ENCODE data around the gene FGD4. TPM values are rescaled to one million over a fixed set of nuclear protein-coding genes. Genes with fewer than 3 reads are reported as not detected.

The FGD4 gene
- total and polyA plus RNA-seq, 9 of the 15 experiments (the other 6 are each of a cell fraction or from before 2014, with no cell fraction given), result 0.05 to 0.51 (median 0.27) TPM

DNA sequence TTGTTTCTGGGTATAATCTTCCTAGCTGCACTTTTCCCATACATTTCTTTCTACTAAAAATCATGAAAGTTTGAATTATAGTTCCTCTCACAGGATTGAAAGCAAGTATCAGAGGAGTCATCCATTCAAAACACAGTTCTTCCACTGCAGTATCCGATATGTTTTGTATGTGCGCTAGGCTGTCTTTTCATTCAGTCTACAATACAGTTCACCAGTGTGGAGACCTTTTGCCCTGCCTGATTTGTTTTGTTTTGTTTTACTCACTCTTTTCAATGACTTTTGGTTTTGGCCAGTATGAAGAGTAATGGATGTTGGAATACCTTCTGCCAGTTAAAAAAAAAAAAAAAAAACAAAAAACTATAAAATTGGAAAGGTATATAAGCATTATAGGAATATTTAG is 91.4 kb downstream of the FGD4 start (continued):
- no peak for TF ChIP-seq POLR2H (tag; IDR thresholded peaks at IDR 0.05; ENCODE audit: low read depth)
- TF ChIP-seq SETDB1 (IDR thresholded peaks at IDR 0.05; ENCODE audit: low read length), result no peak
- no peak for TF ChIP-seq PRMT5 (CRISPR knock-in tag; IDR thresholded peaks at IDR 0.05)

DNA sequence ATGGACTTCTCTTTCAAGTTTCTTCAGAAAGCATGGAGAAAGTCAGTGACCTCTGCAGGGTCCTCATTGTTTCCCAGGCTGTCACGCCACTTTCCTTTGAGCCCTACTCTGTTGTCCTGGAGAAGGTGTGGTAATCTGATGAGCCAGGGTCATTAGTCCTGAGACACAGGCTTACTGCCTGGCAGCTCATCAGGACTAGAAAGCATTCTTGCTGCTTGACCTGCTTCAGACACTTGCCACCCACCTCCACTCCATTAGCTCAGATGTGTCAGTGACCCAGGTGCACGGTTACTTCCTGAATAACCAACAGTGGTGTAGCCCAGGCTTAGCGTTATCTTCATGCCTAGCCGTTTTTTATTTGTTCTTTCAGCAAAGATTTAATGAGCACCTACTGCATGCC is 93.9 kb downstream of the FGD4 start:
- H3K9ac ChIP-seq (ENCODE audit: insufficient read depth in 1 of 2, low read depth in 2 of 2, low read length in 2 of 2), result no peak overlapping the region
- ChIA-PET CTCF (ENCODE audit: low intra/inter-chr PET ratio) (no interaction called here), POLR2A (interaction anchor here (0.6 kb wide), 1 partner anchor 117 kb away, joined by 5 read pairs; no protein-coding TSS in a partner anchor)
- H3K27me3 ChIP-seq (ENCODE audit: control insufficient read depth in 2 of 2, insufficient read depth in 2 of 2, low read length in 2 of 2), result peaks cover 4 to 5% of the 10 kb centered on the region in 2 experiments; a peak in 3 of 5 replicates
- H3K9me3 ChIP-seq (replicated peaks; ENCODE audit: control insufficient read depth, insufficient read depth, low read depth, low read length), result no peaks in the 10 kb centered on the region
- 2% methylated on average over 4 of the region's 4 CpGs for WGBS (ENCODE audit: insufficient coverage, low coverage, missing lambda C conversion rate)
- no peaks in the 10 kb centered on the region for H3K9me1 ChIP-seq (ENCODE audit: control insufficient read depth, insufficient read depth, low read length)
- intact Hi-C loops (cut with micrococcal nuclease) (no loop called here), in situ Hi-C loops (cut with MboI) (no loop called here)
- no peak overlapping the region for H3K4me3 ChIP-seq
- no peaks in the 10 kb centered on the region for H3K36me3 ChIP-seq (ENCODE audit: control insufficient read depth, insufficient read depth, low read length)
- no peak for ATAC-seq
- no peak overlapping the region for H3K4me2 ChIP-seq (ENCODE audit: insufficient read depth, low read length)
- H3K79me2 ChIP-seq (ENCODE audit: control insufficient read depth, insufficient read depth, low read length), result no peaks in the 10 kb centered on the region
- no peak overlapping the region for H3K27ac ChIP-seq (ENCODE audit: extremely low read depth, low read depth, low read length)
- no peak overlapping the region for H2AFZ ChIP-seq (ENCODE audit: low read depth, low read length)
- H4K20me1 ChIP-seq (replicated peaks; ENCODE audit: control insufficient read depth, insufficient read depth, low read length), result no peaks in the 10 kb centered on the region
- H3K4me1 ChIP-seq (replicated peaks in 1 of 2; ENCODE audit: control insufficient read depth in 2 of 2, insufficient read depth in 2 of 2, low read length in 2 of 2), result no peaks in the 10 kb centered on the region
- DNase-seq (ENCODE audit: extremely low read depth in 1 of 4, low spot score in 3 of 4), result no peak
- BruUV-seq (replicated peaks), result no TSS peak
- no peak for FAIRE-seq
- no peak for TF ChIP-seq ZNF263 (CRISPR knock-in tag; IDR thresholded peaks at IDR 0.05; ENCODE audit: borderline replicate concordance)
- TF ChIP-seq GTF2E2 (tag; IDR thresholded peaks at IDR 0.05), result no peak
- no peak for TF ChIP-seq KLF1 (tag; IDR thresholded peaks at IDR 0.05)
- TF ChIP-seq SNIP1 (IDR thresholded peaks at IDR 0.05; ENCODE audit: low read depth), result no peak
- no peak for TF ChIP-seq TEAD1 (CRISPR knock-in tag; IDR thresholded peaks at IDR 0.05)
- TF ChIP-seq, protein P1, sequence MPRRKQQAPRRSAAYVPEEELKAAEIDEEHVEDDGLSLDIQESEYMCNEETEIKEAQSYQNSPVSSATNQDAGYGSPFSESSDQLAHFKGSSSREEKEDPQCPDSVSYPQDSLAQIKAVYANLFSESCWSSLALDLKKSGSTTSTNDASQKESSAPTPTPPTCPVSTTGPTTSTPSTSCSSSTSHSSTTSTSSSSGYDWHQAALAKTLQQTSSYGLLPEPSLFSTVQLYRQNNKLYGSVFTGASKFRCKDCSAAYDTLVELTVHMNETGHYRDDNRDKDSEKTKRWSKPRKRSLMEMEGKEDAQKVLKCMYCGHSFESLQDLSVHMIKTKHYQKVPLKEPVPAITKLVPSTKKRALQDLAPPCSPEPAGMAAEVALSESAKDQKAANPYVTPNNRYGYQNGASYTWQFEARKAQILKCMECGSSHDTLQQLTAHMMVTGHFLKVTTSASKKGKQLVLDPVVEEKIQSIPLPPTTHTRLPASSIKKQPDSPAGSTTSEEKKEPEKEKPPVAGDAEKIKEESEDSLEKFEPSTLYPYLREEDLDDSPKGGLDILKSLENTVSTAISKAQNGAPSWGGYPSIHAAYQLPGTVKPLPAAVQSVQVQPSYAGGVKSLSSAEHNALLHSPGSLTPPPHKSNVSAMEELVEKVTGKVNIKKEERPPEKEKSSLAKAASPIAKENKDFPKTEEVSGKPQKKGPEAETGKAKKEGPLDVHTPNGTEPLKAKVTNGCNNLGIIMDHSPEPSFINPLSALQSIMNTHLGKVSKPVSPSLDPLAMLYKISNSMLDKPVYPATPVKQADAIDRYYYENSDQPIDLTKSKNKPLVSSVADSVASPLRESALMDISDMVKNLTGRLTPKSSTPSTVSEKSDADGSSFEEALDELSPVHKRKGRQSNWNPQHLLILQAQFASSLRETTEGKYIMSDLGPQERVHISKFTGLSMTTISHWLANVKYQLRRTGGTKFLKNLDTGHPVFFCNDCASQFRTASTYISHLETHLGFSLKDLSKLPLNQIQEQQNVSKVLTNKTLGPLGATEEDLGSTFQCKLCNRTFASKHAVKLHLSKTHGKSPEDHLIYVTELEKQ (CRISPR knock-in tag; IDR thresholded peaks at IDR 0.05), result no peak
- no peak for TF ChIP-seq CHD1 (IDR thresholded peaks at IDR 0.05; ENCODE audit: low read length)
- TF ChIP-seq SP2 (IDR thresholded peaks at IDR 0.05; ENCODE audit: extremely low read depth, low read depth, low read length, poor library complexity, severe bottlenecking), result no peak
- no peak for TF ChIP-seq RAD21 (CRISPR knock-in tag; conservative IDR thresholded peaks at IDR 0.05 in 1 of 2, IDR thresholded peaks at IDR 0.05 in 1 of 2)
- TF ChIP-seq, protein P2, sequence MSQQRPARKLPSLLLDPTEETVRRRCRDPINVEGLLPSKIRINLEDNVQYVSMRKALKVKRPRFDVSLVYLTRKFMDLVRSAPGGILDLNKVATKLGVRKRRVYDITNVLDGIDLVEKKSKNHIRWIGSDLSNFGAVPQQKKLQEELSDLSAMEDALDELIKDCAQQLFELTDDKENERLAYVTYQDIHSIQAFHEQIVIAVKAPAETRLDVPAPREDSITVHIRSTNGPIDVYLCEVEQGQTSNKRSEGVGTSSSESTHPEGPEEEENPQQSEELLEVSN (IDR thresholded peaks at IDR 0.05; ENCODE audit: borderline replicate concordance in 1 of 2, extremely low read depth in 1 of 2, insufficient read depth in 1 of 2, insufficient read length in 1 of 2, low read depth in 1 of 2, low read length in 1 of 2, poor library complexity in 1 of 2, severe bottlenecking in 1 of 2), result no peak
- TF ChIP-seq, protein P3, sequence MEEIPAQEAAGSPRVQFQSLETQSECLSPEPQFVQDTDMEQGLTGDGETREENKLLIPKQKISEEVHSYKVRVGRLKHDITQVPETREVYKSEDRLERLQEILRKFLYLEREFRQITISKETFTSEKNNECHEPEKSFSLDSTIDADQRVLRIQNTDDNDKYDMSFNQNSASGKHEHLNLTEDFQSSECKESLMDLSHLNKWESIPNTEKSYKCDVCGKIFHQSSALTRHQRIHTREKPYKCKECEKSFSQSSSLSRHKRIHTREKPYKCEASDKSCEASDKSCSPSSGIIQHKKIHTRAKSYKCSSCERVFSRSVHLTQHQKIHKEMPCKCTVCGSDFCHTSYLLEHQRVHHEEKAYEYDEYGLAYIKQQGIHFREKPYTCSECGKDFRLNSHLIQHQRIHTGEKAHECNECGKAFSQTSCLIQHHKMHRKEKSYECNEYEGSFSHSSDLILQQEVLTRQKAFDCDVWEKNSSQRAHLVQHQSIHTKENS (CRISPR knock-in tag; IDR thresholded peaks at IDR 0.05), result no peak
- TF ChIP-seq PCBP2 (IDR thresholded peaks at IDR 0.05; ENCODE audit: low read depth, low read length, poor library complexity, severe bottlenecking), result no peak

Data from K562 (cell line).